Activated CD8-positive, alpha-beta T cell treated with anti-CD3 and anti-CD28 coated beads, Interleukin-2, amount 10 ng/mL, durations not matched to agents 7 days and 5 days (primary cell): ENCODE data around the gene RAI1. TPM values are rescaled to one million over a fixed set of nuclear protein-coding genes. Genes with fewer than 3 reads are reported as not detected.

Source experiments
- ATAC-seq: fragments of 150-1000 bp; cut with Tn5 transposase; one replicate; pipeline ENCODE4 v1.10.0; 2021; ENCODE audit warnings: moderate library complexity
- CTCF ChIA-PET: fragments of 350-600 bp; sonication (Branson Sonifier 250); formaldehyde crosslinking; loops from one replicate; lab custom pipeline; 2021; ENCODE audit warnings: antibody characterized with exemption; lab: Charles Lee
- POLR2A ChIA-PET: fragments of 350-600 bp; sonication (Branson Sonifier 250); formaldehyde crosslinking; loops from one replicate; lab custom pipeline; 2021; ENCODE audit warnings: antibody characterized with exemption; lab: Charles Lee
- DNase-seq: peaks from one replicate; pipeline ENCODE4 v3.0.0-alpha.2; 2020
- H3K27ac Mint-ChIP-seq: one replicate; pipeline ENCODE4 v1.8.0; 2021; ENCODE audit warnings: mild to moderate bottlenecking, mixed read lengths
- H3K27me3 Mint-ChIP-seq: one replicate; pipeline ENCODE4 v1.8.0; 2021; ENCODE audit warnings: low read depth, mixed read lengths
- H3K36me3 Mint-ChIP-seq: one replicate; pipeline ENCODE4 v1.8.0; 2021; ENCODE audit warnings: low read depth, mixed read lengths
- H3K4me1 Mint-ChIP-seq: one replicate; pipeline ENCODE4 v1.8.0; 2021; ENCODE audit warnings: low read depth, mixed read lengths
- H3K4me3 Mint-ChIP-seq: one replicate; pipeline ENCODE4 v1.8.0; 2021; ENCODE audit warnings: mild to moderate bottlenecking, mixed read lengths
- H3K9me3 Mint-ChIP-seq: one replicate; pipeline ENCODE4 v1.8.0; 2022; ENCODE audit warnings: mixed read lengths; ENCODE audit not compliant: insufficient read depth
- total RNA-seq, 2 experiments: library from RNA; stranded (reverse); gene quantifications; one replicate each; pipeline ENCODE4 v1.2.3, GENCODE V29; 2021

RAI1 gene
- total RNA-seq, 2 experiments from 2014 or later, result 24.4 to 24.6 TPM

GRCh38 chr17:17845046-17845775, 164.0 kb downstream of the RAI1 start:
- no peak overlapping the region for H3K27ac Mint-ChIP-seq
- DNase-seq (no peak), ATAC-seq (no peak)
- ChIA-PET CTCF (interaction anchor here (1.2 kb wide), 1 partner anchor 9 kb away, joined by 3 read pairs; the partner anchor contains the start of gene SREBF1), POLR2A (interaction anchor here (0.8 to 5.6 kb wide), 3 partner anchors 8 to 27 kb away, joined by 3 to 117 read pairs (median 3); partner anchors contain the start of gene SREBF1)
- no peaks in the 10 kb centered on the region for H3K27me3 Mint-ChIP-seq
- peaks cover 59% of the 10 kb centered on the region for H3K4me1 Mint-ChIP-seq
- no peak overlapping the region for H3K4me3 Mint-ChIP-seq
- H3K9me3 Mint-ChIP-seq, result no peaks in the 10 kb centered on the region
- H3K36me3 Mint-ChIP-seq, result peaks cover 14% of the 10 kb centered on the region

- ATAC-seq, result no peak
- H3K4me3 Mint-ChIP-seq, result no peak overlapping the region
- no peaks in the 10 kb centered on the region for H3K9me3 Mint-ChIP-seq
- peaks cover 17% of the 10 kb centered on the region for H3K36me3 Mint-ChIP-seq
- no peak for DNase-seq
- ChIA-PET POLR2A (interaction anchor here (0.8 to 5.6 kb wide), 3 partner anchors 9 to 28 kb away, joined by 3 to 117 read pairs (median 3); partner anchors contain the start of gene SREBF1), CTCF (interaction anchor here (1.2 kb wide), 1 partner anchor 10 kb away, joined by 3 read pairs; the partner anchor contains the start of gene SREBF1)
- no peaks in the 10 kb centered on the region for H3K27me3 Mint-ChIP-seq
- H3K4me1 Mint-ChIP-seq, result peaks cover 63% of the 10 kb centered on the region
- peak overlapping the region; percentile 72 for H3K27ac Mint-ChIP-seq
Measured at GRCh38 chr17:17846003-17846402, 164.7 kb downstream of the RAI1 start.

GRCh38 chr17:17846645-17847044, 165.4 kb downstream of the RAI1 start:
- DNase-seq (no peak), ATAC-seq (no peak)
- CTCF ChIA-PET, result no interaction called here
- Mint-ChIP-seq H3K27ac (peak overlapping the region; percentile 72), H3K4me1 (peaks cover 63% of the 10 kb centered on the region), H3K27me3 (no peaks in the 10 kb centered on the region), H3K4me3 (no peak overlapping the region), H3K9me3 (no peaks in the 10 kb centered on the region), H3K36me3 (peaks cover 18% of the 10 kb centered on the region)
- POLR2A ChIA-PET, result interaction anchor here (1.2 to 5.6 kb wide), 2 partner anchors 9 to 13 kb away, joined by 3 to 117 read pairs; partner anchors contain the start of gene SREBF1

- Mint-ChIP-seq H3K36me3 (peaks cover 22% of the 10 kb centered on the region), H3K4me1 (peaks cover 63% of the 10 kb centered on the region), H3K9me3 (no peaks in the 10 kb centered on the region), H3K27ac (peak overlapping the region; percentile 72), H3K27me3 (no peaks in the 10 kb centered on the region), H3K4me3 (no peak overlapping the region)
- POLR2A ChIA-PET, result interaction anchor here (5.6 kb wide), 1 partner anchor 10 kb away, joined by 117 read pairs; the partner anchor contains the start of gene SREBF1
- CTCF ChIA-PET, result interaction anchor here (0.5 to 3.6 kb wide), 4 partner anchors 11 to 323 kb away, joined by 3 to 33 read pairs (median 18); partner anchors contain the start of gene SREBF1
- ATAC-seq (no peak), DNase-seq (no peak)
Measured at GRCh38 chr17:17847118-17847689, 165.9 kb downstream of the RAI1 start.

- DNase-seq, result no peak
- H3K27ac Mint-ChIP-seq, result peak overlapping the region; percentile 92
- H3K9me3 Mint-ChIP-seq, result no peaks in the 10 kb centered on the region
- peaks cover 66% of the 10 kb centered on the region for H3K4me1 Mint-ChIP-seq
- H3K36me3 Mint-ChIP-seq, result peaks cover 24% of the 10 kb centered on the region
- CTCF ChIA-PET, result interaction anchor here (0.5 to 3.6 kb wide), 5 partner anchors 12 to 322 kb away, joined by 3 to 33 read pairs (median 16); partner anchors contain the start of gene SREBF1
- ATAC-seq, result no peak
- POLR2A ChIA-PET, result interaction anchor here (0.6 to 5.6 kb wide), 3 partner anchors 10 to 27 kb away, joined by 3 to 117 read pairs (median 35); partner anchors contain the start of gene SREBF1
- no peaks in the 10 kb centered on the region for H3K27me3 Mint-ChIP-seq
- no peak overlapping the region for H3K4me3 Mint-ChIP-seq
Measured at GRCh38 chr17:17847726-17848125, 166.5 kb downstream of the RAI1 start.

GRCh38 chr17:17848311-17849082, 167.2 kb downstream of the RAI1 start:
- no peaks in the 10 kb centered on the region for H3K9me3 Mint-ChIP-seq
- no peaks in the 10 kb centered on the region for H3K27me3 Mint-ChIP-seq
- ChIA-PET POLR2A (interaction anchor here (0.6 to 5.6 kb wide), 6 partner anchors 7 to 28 kb away, joined by 3 to 117 read pairs (median 9); partner anchors contain the start of gene SREBF1), CTCF (interaction anchor here (1.2 to 3.6 kb wide), 8 partner anchors 9 to 185 kb away, joined by 3 to 33 read pairs (median 8); partner anchors contain the start of gene SREBF1)
- H3K4me1 Mint-ChIP-seq, result peaks cover 73% of the 10 kb centered on the region
- DNase-seq (no peak), ATAC-seq (no peak)
- H3K36me3 Mint-ChIP-seq, result peaks cover 24% of the 10 kb centered on the region
- H3K4me3 Mint-ChIP-seq, result peak overlapping the region; percentile 63
- H3K27ac Mint-ChIP-seq, result peak overlapping the region; percentile 92

- ChIA-PET CTCF (interaction anchor here (1.0 to 3.6 kb wide), 14 partner anchors 8 to 184 kb away, joined by 3 to 33 read pairs (median 4); partner anchors contain the start of gene SREBF1), POLR2A (interaction anchor here (0.6 to 5.6 kb wide), 10 partner anchors 8 to 488 kb away, joined by 3 to 117 read pairs (median 5); partner anchors contain the start of gene SREBF1)
- peak; percentile 89 for ATAC-seq
- Mint-ChIP-seq H3K27ac (peak overlapping the region; percentile 92), H3K4me1 (peaks cover 81% of the 10 kb centered on the region), H3K9me3 (no peaks in the 10 kb centered on the region), H3K27me3 (no peaks in the 10 kb centered on the region), H3K36me3 (peaks cover 24% of the 10 kb centered on the region), H3K4me3 (peak overlapping the region; percentile 63)
- peak; percentile 95 for DNase-seq
Measured at GRCh38 chr17:17849147-17849820, 168.0 kb downstream of the RAI1 start.

- DNase-seq (peak; percentile 91), ATAC-seq (peak; percentile 66)
- H3K4me1 Mint-ChIP-seq, result peaks cover 84% of the 10 kb centered on the region
- peak overlapping the region; percentile 92 for H3K27ac Mint-ChIP-seq
- ChIA-PET POLR2A (interaction anchor here (0.7 to 5.6 kb wide), 8 partner anchors 9 to 168 kb away, joined by 3 to 117 read pairs (median 6); partner anchors contain the start of gene SREBF1), CTCF (interaction anchor here (1.0 to 3.6 kb wide), 14 partner anchors 9 to 184 kb away, joined by 3 to 33 read pairs (median 4); partner anchors contain the start of gene SREBF1)
- H3K4me3 Mint-ChIP-seq, result peak overlapping the region; percentile 50
- H3K9me3 Mint-ChIP-seq, result no peaks in the 10 kb centered on the region
- no peaks in the 10 kb centered on the region for H3K27me3 Mint-ChIP-seq
- peaks cover 24% of the 10 kb centered on the region for H3K36me3 Mint-ChIP-seq
Measured at GRCh38 chr17:17849845-17850373, 168.7 kb downstream of the RAI1 start.

GRCh38 chr17:17851103-17852002, 170.1 kb downstream of the RAI1 start:
- Mint-ChIP-seq H3K4me3 (peak overlapping the region; percentile 27), H3K36me3 (peaks cover 24% of the 10 kb centered on the region), H3K9me3 (no peaks in the 10 kb centered on the region), H3K27me3 (no peaks in the 10 kb centered on the region), H3K27ac (peak overlapping the region; percentile 92), H3K4me1 (peaks cover 92% of the 10 kb centered on the region)
- no peak for ATAC-seq
- CTCF ChIA-PET, result interaction anchor here (1.0 to 3.6 kb wide), 3 partner anchors 9 to 39 kb away, joined by 3 to 19 read pairs (median 3); no protein-coding TSS in a partner anchor
- no peak for DNase-seq
- POLR2A ChIA-PET, result interaction anchor here (1.3 to 2.7 kb wide), 2 partner anchors 10 to 15 kb away, joined by 9 to 14 read pairs; no protein-coding TSS in a partner anchor
